Gastrocnemius medialis (tissue), 4 donors: Measurements from ENCODE around the gene LIN28A.

Experiments used
- POLR2A ChIP-seq, 2 donors: fragments of 450-650 bp; IDR thresholded peaks; one replicate each; pipeline ENCODE4 v1.6.1; 2017; ENCODE audit warnings: antibody characterized with exemption in 2 of 2, mild to moderate bottlenecking in 2 of 2, moderate library complexity in 2 of 2
- TF ChIP-seq, protein P1 (sequence below), 5 experiments: fragments of 450-650 bp in 3 of 5; fragments of 200-600 bp in 2 of 5; sonication (generic) in 2 of 5; IDR thresholded peaks in 4 of 5; conservative IDR thresholded peaks in 1 of 5; 1 replicate in 4 of 5; 2 replicates in 1 of 5; pipeline ENCODE4 v1.5.1; 2016 to 2019; ENCODE audit warnings: antibody characterized with exemption in 5 of 5, mild to moderate bottlenecking in 3 of 5, moderate library complexity in 3 of 5

DNA sequence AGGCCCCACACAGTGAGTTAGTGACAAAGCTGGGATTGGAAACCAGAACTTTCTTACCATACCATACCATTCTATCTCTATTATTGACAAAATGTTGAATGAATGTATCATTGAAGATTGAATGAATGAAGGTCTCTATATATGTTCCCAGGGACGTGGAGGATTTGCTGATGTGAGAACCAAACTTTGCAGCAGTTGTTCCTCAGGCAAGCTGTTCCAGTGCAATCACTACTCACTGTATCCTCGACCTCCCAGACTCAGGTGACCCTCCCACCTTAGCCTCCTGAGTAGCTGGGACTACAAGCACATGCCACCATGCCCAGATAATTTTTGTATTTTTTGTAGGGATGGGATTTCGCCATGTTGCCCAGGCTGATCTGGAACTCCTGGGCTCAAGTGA is 11.6 kb upstream of the LIN28A start:
- TF ChIP-seq, protein P1, sequence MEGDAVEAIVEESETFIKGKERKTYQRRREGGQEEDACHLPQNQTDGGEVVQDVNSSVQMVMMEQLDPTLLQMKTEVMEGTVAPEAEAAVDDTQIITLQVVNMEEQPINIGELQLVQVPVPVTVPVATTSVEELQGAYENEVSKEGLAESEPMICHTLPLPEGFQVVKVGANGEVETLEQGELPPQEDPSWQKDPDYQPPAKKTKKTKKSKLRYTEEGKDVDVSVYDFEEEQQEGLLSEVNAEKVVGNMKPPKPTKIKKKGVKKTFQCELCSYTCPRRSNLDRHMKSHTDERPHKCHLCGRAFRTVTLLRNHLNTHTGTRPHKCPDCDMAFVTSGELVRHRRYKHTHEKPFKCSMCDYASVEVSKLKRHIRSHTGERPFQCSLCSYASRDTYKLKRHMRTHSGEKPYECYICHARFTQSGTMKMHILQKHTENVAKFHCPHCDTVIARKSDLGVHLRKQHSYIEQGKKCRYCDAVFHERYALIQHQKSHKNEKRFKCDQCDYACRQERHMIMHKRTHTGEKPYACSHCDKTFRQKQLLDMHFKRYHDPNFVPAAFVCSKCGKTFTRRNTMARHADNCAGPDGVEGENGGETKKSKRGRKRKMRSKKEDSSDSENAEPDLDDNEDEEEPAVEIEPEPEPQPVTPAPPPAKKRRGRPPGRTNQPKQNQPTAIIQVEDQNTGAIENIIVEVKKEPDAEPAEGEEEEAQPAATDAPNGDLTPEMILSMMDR (IDR thresholded peaks at IDR 0.05 in 4 of 5, conservative IDR thresholded peaks at IDR 0.05 in 1 of 5): no peak
- TF ChIP-seq POLR2A (IDR thresholded peaks at IDR 0.05): no peak
